Adrenal gland (tissue), 5 donors: ENCODE data around the gene RBM39.

Experiments used
- POLR2A ChIP-seq, 2 donors: fragments of 450-650 bp; IDR thresholded peaks; one replicate each; pipeline ENCODE4 v1.6.1; 2017; ENCODE audit warnings: antibody characterized with exemption in 2 of 2, mild to moderate bottlenecking in 2 of 2, moderate library complexity in 1 of 2
- TF ChIP-seq, protein P1 (sequence below), 6 experiments: fragments of 450-650 bp in 4 of 6; fragments of 200-600 bp in 2 of 6; sonication (generic) in 1 of 6; IDR thresholded peaks; 1 replicate in 5 of 6; 2 replicates in 1 of 6; pipeline versions ENCODE4 v1.5.1 to v1.8.0; 2016 to 2021; ENCODE audit warnings: antibody characterized with exemption in 6 of 6, mild to moderate bottlenecking in 2 of 6, moderate library complexity in 1 of 6
- donor health status: DM: no; HTN: no; CAD: no.

DNA sequence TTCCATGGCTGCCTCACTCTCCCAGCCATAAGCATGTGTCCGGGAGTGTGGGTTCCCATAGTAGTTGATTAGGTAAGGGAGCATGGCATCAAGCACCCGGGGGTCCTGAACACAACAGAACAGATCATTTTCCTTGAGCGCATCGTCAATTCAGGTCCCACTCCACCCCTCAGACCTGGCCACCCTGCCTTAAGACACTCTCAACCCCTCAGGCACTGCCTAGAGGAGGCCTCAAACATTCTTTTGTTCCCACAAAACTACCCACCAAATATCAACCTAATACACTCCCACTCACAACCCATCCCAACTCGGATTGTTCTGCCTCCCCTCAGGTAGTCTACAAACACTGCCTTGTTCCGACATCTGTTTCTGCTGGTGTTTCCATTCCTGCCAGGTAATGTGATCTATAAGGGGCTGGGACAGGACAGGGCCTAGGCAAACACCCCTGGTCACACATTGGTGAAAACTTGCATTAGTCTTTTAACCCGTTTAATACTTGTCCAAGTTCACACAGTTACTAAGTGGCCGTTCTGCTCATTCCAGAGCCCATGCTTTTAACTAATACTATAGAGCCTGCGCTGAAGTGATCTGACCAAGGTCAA, 44.3 kb downstream of the RBM39 start:
- TF ChIP-seq, protein P1, sequence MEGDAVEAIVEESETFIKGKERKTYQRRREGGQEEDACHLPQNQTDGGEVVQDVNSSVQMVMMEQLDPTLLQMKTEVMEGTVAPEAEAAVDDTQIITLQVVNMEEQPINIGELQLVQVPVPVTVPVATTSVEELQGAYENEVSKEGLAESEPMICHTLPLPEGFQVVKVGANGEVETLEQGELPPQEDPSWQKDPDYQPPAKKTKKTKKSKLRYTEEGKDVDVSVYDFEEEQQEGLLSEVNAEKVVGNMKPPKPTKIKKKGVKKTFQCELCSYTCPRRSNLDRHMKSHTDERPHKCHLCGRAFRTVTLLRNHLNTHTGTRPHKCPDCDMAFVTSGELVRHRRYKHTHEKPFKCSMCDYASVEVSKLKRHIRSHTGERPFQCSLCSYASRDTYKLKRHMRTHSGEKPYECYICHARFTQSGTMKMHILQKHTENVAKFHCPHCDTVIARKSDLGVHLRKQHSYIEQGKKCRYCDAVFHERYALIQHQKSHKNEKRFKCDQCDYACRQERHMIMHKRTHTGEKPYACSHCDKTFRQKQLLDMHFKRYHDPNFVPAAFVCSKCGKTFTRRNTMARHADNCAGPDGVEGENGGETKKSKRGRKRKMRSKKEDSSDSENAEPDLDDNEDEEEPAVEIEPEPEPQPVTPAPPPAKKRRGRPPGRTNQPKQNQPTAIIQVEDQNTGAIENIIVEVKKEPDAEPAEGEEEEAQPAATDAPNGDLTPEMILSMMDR (IDR thresholded peaks at IDR 0.05): no peak
- TF ChIP-seq POLR2A (IDR thresholded peaks at IDR 0.05): no peak
